GM15510 (cell line): ENCODE results near the gene LMX1B.

Source experiments
- POLR2A ChIP-seq: IDR thresholded peaks from 3 replicates; pipeline ENCODE4 v1.6.1; 2011; ENCODE audit warnings: borderline replicate concordance; ENCODE audit not compliant: insufficient read length; ENCODE audit errors: extremely low read depth

LMX1B gene

DNA sequence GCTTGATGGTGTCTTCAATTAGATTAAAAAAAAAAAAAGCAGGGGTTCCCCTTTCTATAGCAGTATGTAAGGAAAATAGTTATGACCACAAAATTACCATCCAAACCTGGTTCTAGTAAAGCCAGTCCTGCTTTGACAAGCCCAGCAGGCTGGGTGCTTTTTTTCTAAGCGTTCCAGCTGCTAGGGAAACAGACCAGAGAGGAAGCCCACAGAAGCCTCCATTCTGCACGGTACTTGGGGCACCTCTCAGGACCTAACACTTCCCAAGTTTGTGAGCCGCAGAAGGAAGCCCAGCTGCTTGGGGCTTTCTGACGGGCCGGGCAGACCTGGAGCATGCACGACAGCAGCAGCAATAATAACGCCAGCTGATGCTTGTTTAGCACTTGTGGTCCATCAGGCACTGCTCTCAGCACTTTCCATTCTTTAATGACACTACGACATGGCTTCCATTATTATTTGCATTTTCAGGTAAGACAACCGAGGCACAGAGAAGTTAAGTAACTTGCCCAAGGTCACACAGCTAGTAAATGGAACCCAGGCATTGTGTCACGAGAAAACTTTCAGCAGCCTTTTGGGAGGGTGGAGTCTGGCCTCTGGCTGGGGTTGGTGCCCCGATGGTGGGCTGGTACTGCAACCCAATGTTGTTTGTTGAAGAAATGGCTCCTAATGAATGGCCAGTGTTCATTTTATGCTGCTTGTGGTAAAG lies 15.4 kb downstream of the LMX1B start:
- TF ChIP-seq POLR2A, result no peak

DNA sequence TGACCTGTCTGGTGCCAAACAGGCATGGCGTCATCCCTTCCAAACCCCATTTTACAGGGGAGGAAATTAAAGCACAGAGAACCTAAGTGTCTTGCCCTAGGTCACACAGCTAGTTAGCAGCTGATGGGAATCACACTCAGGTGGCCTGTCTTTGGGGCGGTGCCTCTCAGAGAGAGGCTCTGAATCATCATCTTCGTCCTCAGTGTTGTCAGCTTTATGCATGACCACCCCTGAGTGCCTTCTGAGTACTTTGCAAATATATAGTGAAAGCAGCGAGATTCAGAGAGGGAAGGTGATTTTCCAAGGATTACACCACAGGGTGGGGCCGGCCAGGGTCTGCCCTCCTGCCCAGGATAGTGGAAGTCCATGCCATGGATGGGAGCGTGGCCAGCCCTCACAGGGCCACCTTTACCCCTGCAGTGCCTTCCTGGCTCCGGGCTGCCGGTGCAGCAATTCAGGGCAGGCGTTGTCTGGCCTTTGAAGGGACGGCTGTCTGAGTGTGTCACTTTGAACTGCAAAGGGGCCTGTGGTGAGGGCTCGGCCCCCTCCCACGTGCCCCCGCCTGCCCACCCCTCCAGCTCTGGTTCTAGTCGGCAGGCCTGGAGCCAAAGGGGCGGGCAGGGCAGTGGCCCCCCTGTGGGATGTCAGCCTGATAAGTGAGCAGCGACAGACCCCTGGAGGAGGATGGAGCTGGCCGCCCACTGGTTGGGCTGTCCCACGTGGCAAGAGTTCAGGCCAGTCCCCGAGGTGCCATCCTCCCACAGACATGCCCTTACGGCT lies 16.9 kb downstream of the LMX1B start:
- no peak for TF ChIP-seq POLR2A

DNA sequence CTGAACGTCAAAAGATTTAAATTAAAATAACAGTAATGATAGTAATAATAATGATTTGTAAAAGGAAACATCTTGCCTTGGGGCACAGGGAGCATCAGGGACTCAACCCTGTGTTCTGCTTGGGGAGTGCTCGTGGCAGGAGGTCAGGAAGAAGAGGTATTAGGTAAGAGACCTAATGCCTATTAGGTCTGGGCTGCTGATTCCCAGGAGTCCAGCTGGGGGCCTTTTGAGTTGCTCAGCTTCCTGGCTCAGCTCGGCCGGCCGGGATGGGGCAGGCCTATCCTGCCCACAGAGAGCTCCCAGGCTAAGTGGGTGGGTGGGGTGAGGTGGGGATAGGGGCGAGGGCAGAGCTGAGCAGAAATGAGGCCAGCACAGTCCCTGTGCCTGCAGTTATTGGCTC lies 17.5 kb downstream of the LMX1B start:
- TF ChIP-seq POLR2A, result no peak

GRCh38 chr9:126633881-126634558 lies 20.3 kb downstream of the LMX1B start:
- no peak for TF ChIP-seq POLR2A

- TF ChIP-seq POLR2A, result no peak
Measured at GRCh38 chr9:126635061-126635460, 21.3 kb downstream of the LMX1B start.

DNA sequence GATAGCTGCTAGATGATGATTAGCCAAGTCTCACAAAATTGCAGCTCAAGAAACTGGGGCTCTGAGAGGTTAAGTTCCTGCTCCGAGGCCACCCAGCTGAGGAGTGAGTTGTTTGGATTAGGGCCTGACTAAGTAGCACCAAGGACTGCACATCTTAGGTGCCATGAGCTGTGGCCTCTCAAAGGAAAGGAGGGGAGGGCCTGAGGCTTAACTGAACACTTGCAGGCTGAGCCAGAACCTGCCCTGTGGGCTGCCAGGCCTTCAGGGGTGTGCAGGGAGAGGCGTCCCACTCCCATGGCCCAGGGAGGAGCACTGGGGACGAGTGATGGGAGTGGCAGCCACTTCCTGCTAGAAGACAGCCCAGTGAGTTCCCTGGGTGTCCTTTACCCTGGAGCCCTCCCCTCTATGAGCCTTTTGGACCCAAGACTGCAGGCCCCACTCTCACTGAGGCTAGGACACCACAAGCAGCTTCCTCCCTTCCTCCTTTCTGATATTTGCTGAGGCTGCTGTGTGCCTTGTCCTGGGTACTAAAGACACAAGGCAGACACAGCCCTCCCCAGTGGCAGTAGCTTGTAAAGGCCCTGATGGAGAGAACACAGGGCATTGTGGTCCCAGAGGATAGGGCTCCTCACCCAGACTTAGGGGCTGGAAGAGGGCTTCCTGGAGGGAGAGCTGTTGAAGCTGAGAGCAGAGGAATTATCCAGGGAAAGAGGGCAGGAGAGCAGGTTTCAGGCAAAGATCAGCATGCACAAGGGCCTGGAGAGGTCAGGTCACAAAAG lies 22.1 kb downstream of the LMX1B start:
- no peak for TF ChIP-seq POLR2A

- TF ChIP-seq POLR2A, result no peak
Measured at GRCh38 chr9:126636983-126637798, 23.5 kb downstream of the LMX1B start.

GRCh38 chr9:126638571-126639132 lies 24.9 kb downstream of the LMX1B start:
- TF ChIP-seq POLR2A, result no peak

DNA sequence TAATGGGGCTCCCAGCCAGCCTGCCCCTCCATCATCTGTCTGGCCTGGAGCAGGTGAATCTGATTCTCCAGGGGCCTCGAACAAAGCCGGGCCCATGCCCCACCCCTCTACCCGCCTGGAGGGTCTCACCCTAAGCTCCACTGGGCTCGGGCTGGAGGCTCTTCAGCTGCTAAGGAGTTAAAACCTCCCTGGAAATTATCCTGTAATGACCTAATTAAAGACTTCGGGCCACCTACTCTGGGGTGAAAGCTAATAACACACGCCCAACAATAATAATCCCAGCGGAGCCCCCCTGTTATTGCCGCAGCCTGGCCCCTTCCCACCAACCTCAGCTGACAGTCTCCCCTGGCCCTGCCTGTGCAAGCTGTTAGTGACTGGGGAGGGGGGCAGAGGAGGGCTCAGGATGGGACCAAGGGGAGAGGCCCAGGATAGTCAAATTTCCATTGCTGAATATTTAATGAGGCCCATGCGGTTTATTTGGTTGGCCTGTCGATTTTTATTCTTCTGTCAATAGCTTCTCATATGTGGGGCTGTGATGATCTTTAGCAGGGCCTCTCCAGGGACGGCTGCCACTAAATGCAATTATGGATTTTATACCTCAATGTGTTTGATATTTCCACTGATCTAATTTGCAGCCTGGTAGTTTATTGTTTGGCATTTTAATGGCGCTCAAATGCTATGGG lies 25.7 kb downstream of the LMX1B start:
- no peak for TF ChIP-seq POLR2A

DNA sequence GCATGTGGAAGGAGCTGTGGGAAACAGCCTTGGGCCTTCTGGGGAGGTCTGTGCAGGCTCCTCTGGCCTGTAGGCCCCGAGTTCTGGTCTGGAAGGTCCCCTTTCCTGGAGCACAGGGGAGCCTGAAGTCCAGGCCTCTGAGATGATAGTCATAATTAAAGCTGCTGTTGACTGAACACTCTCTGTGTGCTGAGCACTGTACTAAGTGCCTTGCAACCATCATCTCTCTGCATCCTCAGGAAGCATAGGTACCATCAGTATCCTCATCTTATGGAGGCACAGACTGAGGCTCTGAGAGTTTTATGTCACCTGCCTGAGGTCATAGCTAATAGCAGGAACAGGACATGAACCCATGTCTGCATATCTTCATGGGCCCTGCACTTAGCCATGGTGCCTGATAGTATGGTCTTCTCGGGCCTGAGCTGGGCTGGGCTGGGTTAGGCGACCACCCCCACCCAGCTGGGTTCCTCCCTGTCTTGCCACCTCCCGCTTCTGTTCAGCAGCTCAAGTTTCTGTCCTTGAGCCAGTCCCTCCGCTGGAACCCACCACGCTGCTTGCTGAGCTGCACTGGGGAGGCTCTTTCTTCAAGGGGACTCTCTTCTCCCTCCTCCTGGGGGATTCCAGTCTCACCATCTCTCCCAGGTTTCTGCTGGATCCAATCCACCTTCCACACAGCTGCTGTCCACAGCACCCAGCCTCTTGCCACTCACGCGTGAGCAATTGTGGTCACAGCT lies 27.6 kb downstream of the LMX1B start:
- no peak for TF ChIP-seq POLR2A

DNA sequence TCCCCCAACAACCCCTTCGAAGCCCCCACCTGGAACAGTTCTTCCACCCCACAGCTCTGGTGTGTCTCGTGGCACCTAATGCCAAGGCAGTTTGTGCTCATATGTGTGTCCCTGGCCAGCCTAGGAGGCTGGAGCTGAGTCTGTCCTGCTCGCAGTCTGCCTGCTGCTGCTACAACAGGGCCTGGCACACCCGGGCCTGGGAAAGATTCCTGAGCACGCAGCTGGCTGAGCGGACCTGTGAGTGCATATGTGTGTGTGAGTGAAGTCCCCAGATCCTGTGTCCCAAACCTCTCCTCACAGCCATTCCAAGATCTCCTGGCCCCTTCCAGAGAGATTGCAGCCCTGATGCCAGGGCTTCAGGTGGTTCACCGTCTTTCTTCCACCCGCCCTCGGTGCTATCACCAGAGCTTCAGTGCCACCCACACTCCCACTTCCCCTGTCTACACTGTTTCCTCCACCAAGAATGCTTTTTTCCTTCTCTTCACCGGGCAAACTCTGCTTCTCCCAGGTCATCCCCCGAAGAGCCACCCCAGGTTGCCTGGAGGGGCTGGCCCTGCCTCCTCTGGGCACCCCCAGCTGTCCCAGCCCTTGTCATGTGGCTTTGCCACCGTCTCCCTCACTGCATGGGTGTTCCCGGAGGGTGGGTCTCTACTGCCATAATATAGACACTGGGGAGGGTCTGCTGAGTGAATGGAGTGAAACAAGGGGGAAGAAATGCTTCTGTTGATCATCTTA lies 28.4 kb downstream of the LMX1B start:
- no peak for TF ChIP-seq POLR2A

- no peak for TF ChIP-seq POLR2A
Measured at GRCh38 chr9:126642839-126643238, 29.1 kb downstream of the LMX1B start.
